ENCODE measurements around the gene HBS1L.

DNA sequence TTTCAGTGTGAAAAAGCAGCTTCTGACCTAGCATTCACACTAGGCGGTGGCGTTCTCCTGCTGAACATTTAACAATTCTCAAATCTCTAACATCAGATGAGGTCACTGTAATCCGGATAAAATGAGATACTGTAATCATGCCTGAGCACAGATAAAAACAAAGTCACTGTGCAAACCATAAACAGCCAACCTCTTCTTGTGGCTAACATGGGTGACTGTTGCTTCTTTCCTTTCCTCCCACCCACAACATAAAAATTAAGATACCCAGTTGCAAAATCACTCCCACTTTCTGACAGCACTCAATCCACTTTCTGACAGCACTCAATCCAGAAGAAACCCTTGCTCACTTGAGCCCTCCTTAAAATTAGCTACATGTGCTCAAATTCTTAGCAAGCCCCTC is 93.3 kb downstream of the HBS1L start:
- TF ChIP-seq, protein P1, sequence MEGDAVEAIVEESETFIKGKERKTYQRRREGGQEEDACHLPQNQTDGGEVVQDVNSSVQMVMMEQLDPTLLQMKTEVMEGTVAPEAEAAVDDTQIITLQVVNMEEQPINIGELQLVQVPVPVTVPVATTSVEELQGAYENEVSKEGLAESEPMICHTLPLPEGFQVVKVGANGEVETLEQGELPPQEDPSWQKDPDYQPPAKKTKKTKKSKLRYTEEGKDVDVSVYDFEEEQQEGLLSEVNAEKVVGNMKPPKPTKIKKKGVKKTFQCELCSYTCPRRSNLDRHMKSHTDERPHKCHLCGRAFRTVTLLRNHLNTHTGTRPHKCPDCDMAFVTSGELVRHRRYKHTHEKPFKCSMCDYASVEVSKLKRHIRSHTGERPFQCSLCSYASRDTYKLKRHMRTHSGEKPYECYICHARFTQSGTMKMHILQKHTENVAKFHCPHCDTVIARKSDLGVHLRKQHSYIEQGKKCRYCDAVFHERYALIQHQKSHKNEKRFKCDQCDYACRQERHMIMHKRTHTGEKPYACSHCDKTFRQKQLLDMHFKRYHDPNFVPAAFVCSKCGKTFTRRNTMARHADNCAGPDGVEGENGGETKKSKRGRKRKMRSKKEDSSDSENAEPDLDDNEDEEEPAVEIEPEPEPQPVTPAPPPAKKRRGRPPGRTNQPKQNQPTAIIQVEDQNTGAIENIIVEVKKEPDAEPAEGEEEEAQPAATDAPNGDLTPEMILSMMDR (conservative IDR thresholded peaks at IDR 0.05; ENCODE audit: low read length), result no peak
- no peak for TF ChIP-seq EZH2phosphoT487 (IDR thresholded peaks at IDR 0.05; ENCODE audit: borderline replicate concordance, low read depth, low read length)
